ENCODE data around the gene RTL1. TPM values are rescaled to one million over a fixed set of nuclear protein-coding genes. Genes with fewer than 3 reads are reported as not detected.

The RTL1 gene
- total RNA-seq (not detected), polyA plus RNA-seq (not detected)

- TF ChIP-seq POLR2AphosphoS5 (IDR thresholded peaks at IDR 0.05) (no peak), POLR2A (IDR thresholded peaks at IDR 0.05) (no peak), EP300 (IDR thresholded peaks at IDR 0.05) (no peak)
- TF ChIP-seq, protein P1, sequence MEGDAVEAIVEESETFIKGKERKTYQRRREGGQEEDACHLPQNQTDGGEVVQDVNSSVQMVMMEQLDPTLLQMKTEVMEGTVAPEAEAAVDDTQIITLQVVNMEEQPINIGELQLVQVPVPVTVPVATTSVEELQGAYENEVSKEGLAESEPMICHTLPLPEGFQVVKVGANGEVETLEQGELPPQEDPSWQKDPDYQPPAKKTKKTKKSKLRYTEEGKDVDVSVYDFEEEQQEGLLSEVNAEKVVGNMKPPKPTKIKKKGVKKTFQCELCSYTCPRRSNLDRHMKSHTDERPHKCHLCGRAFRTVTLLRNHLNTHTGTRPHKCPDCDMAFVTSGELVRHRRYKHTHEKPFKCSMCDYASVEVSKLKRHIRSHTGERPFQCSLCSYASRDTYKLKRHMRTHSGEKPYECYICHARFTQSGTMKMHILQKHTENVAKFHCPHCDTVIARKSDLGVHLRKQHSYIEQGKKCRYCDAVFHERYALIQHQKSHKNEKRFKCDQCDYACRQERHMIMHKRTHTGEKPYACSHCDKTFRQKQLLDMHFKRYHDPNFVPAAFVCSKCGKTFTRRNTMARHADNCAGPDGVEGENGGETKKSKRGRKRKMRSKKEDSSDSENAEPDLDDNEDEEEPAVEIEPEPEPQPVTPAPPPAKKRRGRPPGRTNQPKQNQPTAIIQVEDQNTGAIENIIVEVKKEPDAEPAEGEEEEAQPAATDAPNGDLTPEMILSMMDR (IDR thresholded peaks at IDR 0.05) = no peak
- intact Hi-C loops (cut with DNase I) = no loop called here
- Histone ChIP-seq H3K27me3 (peaks cover 4 to 82% (median 49%) of the 10 kb centered on the region in 3 donors), H3K4me3 (no peak within 1 kb of the TSS), H3K4me1 (peaks cover 0 to 30% (median 13%) of the 10 kb centered on the region in 4 donors), H3K9me3 (no peaks in the 10 kb centered on the region), H3K36me3 (no peaks in the 10 kb centered on the region), H3K27ac (no peak within 1 kb of the TSS)
- peak; percentile 53 for DNase-seq
- 68 to 74% methylated on average over 12 of the region's 12 CpGs for WGBS, 2 donors
Observed at GRCh38 chr14:100903672-100904185, at the start of gene RTL1. RTL1 (minus strand) TSS chr14:100903722; CDS start chr14:100884788, 18,934 bp downstream.

DNA sequence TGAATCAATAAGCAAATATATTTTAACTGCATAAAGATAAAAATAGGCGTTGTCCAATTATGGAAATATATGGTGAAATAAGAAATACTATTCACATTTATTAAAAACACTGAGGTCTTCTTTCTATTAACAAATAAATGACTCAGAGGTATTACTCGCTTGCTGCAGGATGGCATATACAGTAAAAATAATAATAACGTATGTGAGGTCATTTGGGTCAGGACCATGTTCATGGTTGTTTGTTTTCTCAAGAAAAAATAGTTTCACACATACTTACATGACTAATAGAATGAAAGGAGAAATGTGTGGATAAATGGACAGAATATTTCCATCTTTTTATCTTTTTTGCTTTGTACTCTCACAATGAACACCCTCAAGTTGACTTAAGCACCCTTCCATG, 46.5 kb upstream of the RTL1 start:
- intact Hi-C loops (cut with DNase I) = no loop called here
- no peak overlapping the region for H3K27ac ChIP-seq
- TF ChIP-seq POLR2AphosphoS5 (IDR thresholded peaks at IDR 0.05) (no peak), POLR2A (IDR thresholded peaks at IDR 0.05) (no peak), EP300 (IDR thresholded peaks at IDR 0.05) (no peak)
- TF ChIP-seq, protein P1 (IDR thresholded peaks at IDR 0.05) = no peak
- H3K4me1 ChIP-seq = no peaks in the 10 kb centered on the region
- whole genome bisulfite sequencing, 2 donors = 79 to 86% methylated on average over 3 of the region's 3 CpGs
- H3K4me3 ChIP-seq = no peak overlapping the region
- no peaks in the 10 kb centered on the region for H3K36me3 ChIP-seq
- no peaks in the 10 kb centered on the region for H3K27me3 ChIP-seq
- DNase-seq = no peak
- H3K9me3 ChIP-seq = no peaks in the 10 kb centered on the region

DNA sequence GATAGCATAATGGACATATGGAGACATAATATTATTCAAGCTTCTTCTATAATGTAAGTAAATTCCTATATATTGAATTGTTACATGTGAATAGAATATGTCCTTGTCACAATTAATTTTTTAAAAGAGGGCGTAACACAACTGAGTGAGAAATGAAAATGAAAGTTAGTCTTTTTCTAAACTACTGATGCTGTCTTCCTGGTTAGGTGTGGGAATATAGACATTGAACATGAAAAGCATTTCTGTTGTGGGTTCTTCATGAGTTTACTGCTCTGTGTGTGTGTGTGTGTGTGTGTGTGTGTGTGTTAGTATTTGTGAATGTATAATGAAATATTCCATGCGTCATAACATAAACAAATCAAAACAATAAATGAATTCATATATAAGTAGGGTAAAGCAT, 40.5 kb upstream of the RTL1 start:
- DNase-seq = no peak
- no peaks in the 10 kb centered on the region for H3K27me3 ChIP-seq
- H3K4me1 ChIP-seq = no peaks in the 10 kb centered on the region
- intact Hi-C loops (cut with DNase I) = no loop called here
- no peak overlapping the region for H3K4me3 ChIP-seq
- no peaks in the 10 kb centered on the region for H3K36me3 ChIP-seq
- TF ChIP-seq, protein P1 (IDR thresholded peaks at IDR 0.05) = no peak
- TF ChIP-seq EP300 (IDR thresholded peaks at IDR 0.05) (no peak), POLR2A (IDR thresholded peaks at IDR 0.05) (no peak), POLR2AphosphoS5 (IDR thresholded peaks at IDR 0.05) (no peak)
- H3K9me3 ChIP-seq = no peaks in the 10 kb centered on the region
- 72 to 80% methylated on average over 2 of the region's 2 CpGs for WGBS, 2 donors
- H3K27ac ChIP-seq = no peak overlapping the region

- H3K4me1 ChIP-seq = no peaks in the 10 kb centered on the region
- intact Hi-C loops (cut with DNase I) = no loop called here
- WGBS, 2 donors = 78 to 95% methylated on average over 2 of the region's 2 CpGs
- H3K27me3 ChIP-seq = no peaks in the 10 kb centered on the region
- H3K27ac ChIP-seq = no peak overlapping the region
- no peaks in the 10 kb centered on the region for H3K36me3 ChIP-seq
- TF ChIP-seq EP300 (IDR thresholded peaks at IDR 0.05) = no peak
- DNase-seq = no peak
- no peak overlapping the region for H3K4me3 ChIP-seq
- no peaks in the 10 kb centered on the region for H3K9me3 ChIP-seq
Observed at GRCh38 chr14:100930270-100930669, 26.7 kb upstream of the RTL1 start.

DNA sequence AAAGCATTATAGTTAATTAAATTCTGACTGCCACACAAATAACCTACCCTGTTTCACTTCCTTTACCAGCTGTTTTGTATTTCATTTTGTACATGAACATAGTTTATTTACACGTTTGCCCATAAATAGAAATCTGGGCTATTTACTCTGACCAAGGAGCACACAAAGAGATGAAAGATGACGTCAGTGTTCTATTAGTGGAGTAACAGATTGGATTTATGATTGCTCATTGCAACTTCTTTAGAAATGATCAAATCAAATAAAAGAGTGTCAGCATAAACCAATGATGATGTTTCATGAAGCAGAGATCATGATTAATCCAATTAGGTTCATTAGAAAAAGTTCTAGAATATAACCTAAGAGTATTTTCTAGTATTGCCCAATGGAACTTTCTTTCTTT, 12.0 kb upstream of the RTL1 start:
- H3K9me3 ChIP-seq = no peaks in the 10 kb centered on the region
- no peaks in the 10 kb centered on the region for H3K27me3 ChIP-seq
- WGBS, 2 donors = 44 to 70% methylated on average over 2 of the region's 2 CpGs
- H3K27ac ChIP-seq = no peak overlapping the region
- no peak overlapping the region for H3K4me3 ChIP-seq
- intact Hi-C loops (cut with DNase I) = no loop called here
- DNase-seq = no peak
- no peaks in the 10 kb centered on the region for H3K36me3 ChIP-seq
- TF ChIP-seq EP300 (IDR thresholded peaks at IDR 0.05) (no peak), POLR2AphosphoS5 (IDR thresholded peaks at IDR 0.05) (no peak), POLR2A (IDR thresholded peaks at IDR 0.05) (no peak)
- TF ChIP-seq, protein P1 (IDR thresholded peaks at IDR 0.05) = no peak
- no peaks in the 10 kb centered on the region for H3K4me1 ChIP-seq
